ENCODE data around the gene PARP12.

GRCh38 chr7:140067052-140067451 is 4.3 kb upstream of the PARP12 start:
- no peak for TF ChIP-seq CTCF (IDR thresholded peaks at IDR 0.05; ENCODE audit: borderline replicate concordance, extremely low read depth, low read length, poor library complexity, severe bottlenecking)
- TF ChIP-seq EZH2 (IDR thresholded peaks at IDR 0.05; ENCODE audit: borderline replicate concordance, low read depth, low read length, severe bottlenecking), result no peak
